GM19099 (cell line): ENCODE data around the gene LITAF.

Experiments
- POLR2A ChIP-seq: IDR thresholded peaks from 3 replicates; pipeline ENCODE4 v1.6.1; 2011; ENCODE audit warnings: low read depth; ENCODE audit not compliant: insufficient read length; ENCODE audit errors: extremely low read depth

Gene LITAF

GRCh38 chr16:11586856-11587642 lies at the start of gene LITAF:
TSS of gene LITAF (minus strand) at chr16:11586919. CDS start at chr16:11556730, 30,189 bp downstream.
- TF ChIP-seq POLR2A, result peak; percentile 88

- no peak for TF ChIP-seq POLR2A
Observed at GRCh38 chr16:11636172-11636721, 49.5 kb upstream of the LITAF start.

GRCh38 chr16:11635679-11636171 lies 49.0 kb upstream of the LITAF start:
- no peak for TF ChIP-seq POLR2A

- no peak for TF ChIP-seq POLR2A
Observed at GRCh38 chr16:11635113-11635652, 48.5 kb upstream of the LITAF start.

- no peak for TF ChIP-seq POLR2A
Observed at GRCh38 chr16:11634312-11634711, 47.6 kb upstream of the LITAF start.

GRCh38 chr16:11633113-11633512 lies 46.4 kb upstream of the LITAF start:
- no peak for TF ChIP-seq POLR2A

GRCh38 chr16:11632455-11632939 lies 45.8 kb upstream of the LITAF start:
- TF ChIP-seq POLR2A, result no peak

GRCh38 chr16:11631214-11631613 lies 44.5 kb upstream of the LITAF start:
- no peak for TF ChIP-seq POLR2A

- TF ChIP-seq POLR2A, result no peak
Observed at GRCh38 chr16:11630768-11631056, 44.0 kb upstream of the LITAF start.

- TF ChIP-seq POLR2A, result no peak
Observed at GRCh38 chr16:11630046-11630767, 43.5 kb upstream of the LITAF start.

- TF ChIP-seq POLR2A, result no peak
Observed at GRCh38 chr16:11629071-11630030, 42.6 kb upstream of the LITAF start.

GRCh38 chr16:11627822-11628457 lies 41.2 kb upstream of the LITAF start:
- TF ChIP-seq POLR2A, result no peak

GRCh38 chr16:11627292-11627663 lies 40.6 kb upstream of the LITAF start:
- TF ChIP-seq POLR2A, result no peak

GRCh38 chr16:11626657-11627291 lies 40.1 kb upstream of the LITAF start:
- no peak for TF ChIP-seq POLR2A

- no peak for TF ChIP-seq POLR2A
Observed at GRCh38 chr16:11625769-11626168, 39.0 kb upstream of the LITAF start.
